HepG2 (cell line): ENCODE results near the gene TMEM256. TPM values are rescaled to one million over a fixed set of nuclear protein-coding genes. Genes with fewer than 3 reads are reported as not detected.

Source experiments
- ATAC-seq: fragments of 200-7000 bp; cut with Tn5 transposase; 3 replicates; pipeline ENCODE4 v1.9.1; 2020; ENCODE audit warnings: mild to moderate bottlenecking, moderate library complexity
- BruUV-seq: library from RNA; stranded (reverse); fragments of 400-500 nt; replicated peaks from 2 replicates; lab custom pipeline; 2021; lab: Mats Ljungman, UMichigan
- CTCF ChIA-PET: fragments of 300-600 bp; formaldehyde crosslinking; extraction: SDS; loops from one replicate; lab custom pipeline; 2021; ENCODE audit warnings: low total read pairs, inconsistent platforms, low intra/inter-chr PET ratio; lab: Yijun Ruan, JAX
- POLR2A ChIA-PET: fragments of 350-600 bp; sonication (Branson Sonifier 250); formaldehyde crosslinking; loops from one replicate; lab custom pipeline; 2020; ENCODE audit warnings: antibody characterized with exemption, inconsistent platforms; lab: Yijun Ruan, JAX
- DNase-seq: peaks from one replicate; pipeline ENCODE4 v3.0.0-alpha.2; 2015; ENCODE audit warnings: low spot score
- FAIRE-seq: peaks from 3 replicates; lab custom pipeline; 2011; peaks lifted over from hg19 to GRCh38; lab: Jason Lieb, UNC
- H2AFZ ChIP-seq: one replicate; pipeline ENCODE4 v1.6.1; 2011; ENCODE audit warnings: low read length, inconsistent platforms
- H3K27ac ChIP-seq: fragments of 300-600 bp; 3 replicates; pipeline ENCODE4 v1.8.0; 2011; ENCODE audit warnings: mixed run types, mild to moderate bottlenecking, mixed read lengths, low read length, inconsistent platforms; ENCODE audit not compliant: insufficient read depth; ENCODE audit errors: extremely low read length
- H3K27me3 ChIP-seq, 2 experiments: fragments of 200-600 bp in 1 of 2; 2 replicates in 1 of 2; 3 replicates in 1 of 2; pipeline versions ENCODE4 v1.6.0 to v1.8.0; 2011; ENCODE audit warnings: low read length in 2 of 2, mild to moderate bottlenecking in 2 of 2, moderate library complexity in 2 of 2, inconsistent platforms in 1 of 2; ENCODE audit not compliant: insufficient read depth in 2 of 2, control insufficient read depth in 1 of 2
- H3K36me3 ChIP-seq, 2 experiments: fragments of 200-600 bp in 1 of 2; replicated peaks in 1 of 2; 2 replicates in 1 of 2; 3 replicates in 1 of 2; pipeline versions ENCODE4 v1.5.1 to v1.8.0; 2011; ENCODE audit warnings: low read length in 2 of 2, inconsistent platforms in 1 of 2; ENCODE audit not compliant: insufficient read depth in 2 of 2, control insufficient read depth in 1 of 2
- H3K4me1 ChIP-seq: 2 replicates; pipeline ENCODE4 v1.5.1; 2012; ENCODE audit warnings: low read length, inconsistent platforms; ENCODE audit not compliant: insufficient read depth
- H3K4me2 ChIP-seq: 2 replicates; pipeline ENCODE4 v1.6.0; 2011; ENCODE audit warnings: low read depth, low read length, inconsistent platforms
- H3K4me3 ChIP-seq, 3 experiments: fragments of 200-600 bp in 1 of 3; sonication (generic), shearing (Covaris generic) in 1 of 3; replicated peaks in 1 of 3; 2 replicates each; pipeline ENCODE4 v1.5.1; 2011 to 2016; ENCODE audit warnings: low read length in 3 of 3, inconsistent platforms in 2 of 3, low read depth in 2 of 3, mild to moderate bottlenecking in 2 of 3, control low read depth in 1 of 3, mixed read lengths in 1 of 3; ENCODE audit not compliant: insufficient read depth in 1 of 3
- H3K79me2 ChIP-seq: one replicate; pipeline ENCODE4 v1.6.1; 2011; ENCODE audit warnings: low read length, inconsistent platforms; ENCODE audit not compliant: insufficient read depth
- H3K9ac ChIP-seq: 2 replicates; pipeline ENCODE4 v1.6.0; 2011; ENCODE audit warnings: mild to moderate bottlenecking, low read depth, low read length, inconsistent platforms; ENCODE audit not compliant: insufficient read depth
- H3K9me3 ChIP-seq: 2 replicates; pipeline ENCODE4 v1.5.1; 2012; ENCODE audit warnings: mild to moderate bottlenecking, low read length
- H4K20me1 ChIP-seq: 2 replicates; pipeline ENCODE4 v1.6.0; 2011; ENCODE audit warnings: inconsistent platforms, mild to moderate bottlenecking, low read length, moderate library complexity; ENCODE audit not compliant: insufficient read depth
- AGO2 ChIP-seq: fragments of 200-400 bp; formaldehyde crosslinking; optimal IDR thresholded peaks from 2 replicates; pipeline ENCODE3; 2017; ENCODE audit warnings: mild to moderate bottlenecking, low read depth, low read length, moderate library complexity
- CEBPB ChIP-seq: IDR thresholded peaks from 2 replicates; pipeline ENCODE4 v1.6.1; 2011; ENCODE audit warnings: low read depth, low read length, improper control_type of control experiment, borderline replicate concordance
- FLYWCH1 ChIP-seq: sonication (generic); formaldehyde crosslinking; IDR thresholded peaks from 2 replicates; pipeline ENCODE4 v1.8.1; 2023; ENCODE audit warnings: mild to moderate bottlenecking, missing genetic modification reagents
- HNF4G ChIP-seq, 2 experiments: sonication (generic) in 1 of 2; formaldehyde crosslinking in 1 of 2; IDR thresholded peaks; 2 replicates each; pipeline versions ENCODE4 v1.4.0 to v1.6.1; 2011 to 2020; ENCODE audit warnings: borderline replicate concordance in 2 of 2, low read depth in 2 of 2, mild to moderate bottlenecking in 2 of 2, low read length in 1 of 2, missing genetic modification reagents in 1 of 2, moderate library complexity in 1 of 2
- KDM2A ChIP-seq: sonication (generic); formaldehyde crosslinking; IDR thresholded peaks from 2 replicates; pipeline ENCODE4 v1.4.0; 2020; ENCODE audit warnings: low read depth, missing genetic modification reagents, borderline replicate concordance
- MTA1 ChIP-seq: sonication (generic); formaldehyde crosslinking; IDR thresholded peaks from 2 replicates; pipeline ENCODE4 v1.4.0; 2020; ENCODE audit warnings: missing genetic modification reagents, mild to moderate bottlenecking, borderline replicate concordance
- RCOR2 ChIP-seq: IDR thresholded peaks from 2 replicates; pipeline ENCODE4 v1.6.1; 2016; ENCODE audit warnings: missing biosample characterization, missing genetic modification reagents
- SALL2 ChIP-seq: sonication (generic); formaldehyde crosslinking; IDR thresholded peaks from 2 replicates; pipeline ENCODE4 v1.8.1; 2023; ENCODE audit warnings: mild to moderate bottlenecking, missing genetic modification reagents, inconsistent platforms
- ZNF839 ChIP-seq: sonication (generic); formaldehyde crosslinking; IDR thresholded peaks from 2 replicates; pipeline ENCODE4 v1.4.0; 2020; ENCODE audit warnings: missing genetic modification reagents, mild to moderate bottlenecking, borderline replicate concordance
- WGBS: methylation state at CpG from one replicate; pipeline ENCODE4 v1.1.6; 2017; ENCODE audit warnings: low lambda C conversion rate; 5-methylcytosine and 5-hydroxymethylcytosine counted together
- in situ Hi-C: cut with HindIII; loops from 2 replicates; pipeline ENCODE4 v1.10.0; 2017; ENCODE audit warnings: low pct_unique_long_range_greater_than_20kb; ENCODE audit not compliant: extremely low pct_ligation_motif_present
- intact Hi-C: fragments of 100-400 bp; cut with micrococcal nuclease; formaldehyde crosslinking; loops from one replicate; pipeline ENCODE4 v1.10.0; 2022; ENCODE audit not compliant: unreplicated experiment
- polyA plus RNA-seq, 8 experiments: library from polyadenylated mRNA; depleted of rRNA in 3 of 8; stranded (reverse) in 7 of 8; unstranded in 1 of 8; fragments of >200 nt; fragmentation: Illumina TruSeq in 4 of 8; extraction: Trizol in 4 of 8; gene quantifications; 2 replicates each; pipeline versions ENCODE4 v1.2.1 to v1.2.3, GENCODE V29; 2011 to 2016; ENCODE audit warnings: low read depth in 4 of 8, missing spikeins in 1 of 8, mixed read lengths in 1 of 8; ENCODE audit not compliant: insufficient read depth in 1 of 8
- total RNA-seq, 5 experiments: library from RNA; depleted of rRNA; stranded (reverse); fragments of >200 nt; fragmentation: Illumina TruSeq; extraction: Trizol; gene quantifications; 2 replicates each; pipeline ENCODE4 v1.2.3, GENCODE V29; 2016; ENCODE audit warnings: low read depth in 1 of 5

Gene TMEM256
- total and polyA plus RNA-seq, 2 of the 13 experiments (the other 11 are each of a cell fraction or from before 2014, with no cell fraction given) = 231 to 252 TPM

DNA sequence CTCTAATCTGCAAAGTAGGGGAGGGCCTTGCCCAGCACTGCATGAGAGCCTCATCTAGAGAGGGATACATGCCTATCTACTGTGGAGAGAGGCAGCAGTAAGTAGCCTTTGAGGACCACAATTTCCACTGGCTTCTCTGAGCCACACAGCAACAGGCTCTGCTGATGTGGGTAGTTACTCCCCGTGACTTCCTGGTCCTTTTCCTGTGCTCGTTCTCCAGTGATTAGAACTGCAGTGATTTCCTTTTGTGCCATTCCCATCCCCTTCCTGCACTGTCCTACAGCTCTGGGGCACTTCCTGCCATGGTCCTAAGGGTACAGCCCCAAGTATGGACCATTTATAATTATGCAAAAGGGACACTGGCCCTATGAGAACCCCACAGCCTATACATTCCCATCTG is 12.6 kb downstream of the TMEM256 start:
- no peak for DNase-seq
- Histone ChIP-seq H3K4me3 (no peak overlapping the region), H3K4me1 (peaks cover 14% of the 10 kb centered on the region), H3K79me2 (no peaks in the 10 kb centered on the region), H3K27me3 (no peaks in the 10 kb centered on the region), H3K9ac (no peak overlapping the region), H3K27ac (no peak overlapping the region), H3K4me2 (no peak overlapping the region), H4K20me1 (no peaks in the 10 kb centered on the region), H3K9me3 (no peaks in the 10 kb centered on the region), H2AFZ (no peak overlapping the region), H3K36me3 (peaks cover 0 to 2% of the 10 kb centered on the region in 2 experiments; a peak in 2 of 5 replicates)
- no TSS peak for BruUV-seq
- TF ChIP-seq ZNF839 (CRISPR knock-in tag) (no peak), HNF4G (IDR thresholded peaks at IDR 0.05; ENCODE audit: borderline replicate concordance, low read depth, low read length) (no peak), HNF4G (CRISPR knock-in tag; IDR thresholded peaks at IDR 0.05; ENCODE audit: borderline replicate concordance, low read depth) (no peak), MTA1 (CRISPR knock-in tag) (no peak), RCOR2 (no peak), SALL2 (CRISPR knock-in tag) (no peak)
- intact Hi-C loops = no loop called here
- WGBS = 91% methylated on average over 2 of the region's 2 CpGs
- no peak for ATAC-seq
- ChIA-PET POLR2A (no interaction called here), CTCF (no interaction called here)
- in situ Hi-C loops = no loop called here
- FAIRE-seq = no peak

DNA sequence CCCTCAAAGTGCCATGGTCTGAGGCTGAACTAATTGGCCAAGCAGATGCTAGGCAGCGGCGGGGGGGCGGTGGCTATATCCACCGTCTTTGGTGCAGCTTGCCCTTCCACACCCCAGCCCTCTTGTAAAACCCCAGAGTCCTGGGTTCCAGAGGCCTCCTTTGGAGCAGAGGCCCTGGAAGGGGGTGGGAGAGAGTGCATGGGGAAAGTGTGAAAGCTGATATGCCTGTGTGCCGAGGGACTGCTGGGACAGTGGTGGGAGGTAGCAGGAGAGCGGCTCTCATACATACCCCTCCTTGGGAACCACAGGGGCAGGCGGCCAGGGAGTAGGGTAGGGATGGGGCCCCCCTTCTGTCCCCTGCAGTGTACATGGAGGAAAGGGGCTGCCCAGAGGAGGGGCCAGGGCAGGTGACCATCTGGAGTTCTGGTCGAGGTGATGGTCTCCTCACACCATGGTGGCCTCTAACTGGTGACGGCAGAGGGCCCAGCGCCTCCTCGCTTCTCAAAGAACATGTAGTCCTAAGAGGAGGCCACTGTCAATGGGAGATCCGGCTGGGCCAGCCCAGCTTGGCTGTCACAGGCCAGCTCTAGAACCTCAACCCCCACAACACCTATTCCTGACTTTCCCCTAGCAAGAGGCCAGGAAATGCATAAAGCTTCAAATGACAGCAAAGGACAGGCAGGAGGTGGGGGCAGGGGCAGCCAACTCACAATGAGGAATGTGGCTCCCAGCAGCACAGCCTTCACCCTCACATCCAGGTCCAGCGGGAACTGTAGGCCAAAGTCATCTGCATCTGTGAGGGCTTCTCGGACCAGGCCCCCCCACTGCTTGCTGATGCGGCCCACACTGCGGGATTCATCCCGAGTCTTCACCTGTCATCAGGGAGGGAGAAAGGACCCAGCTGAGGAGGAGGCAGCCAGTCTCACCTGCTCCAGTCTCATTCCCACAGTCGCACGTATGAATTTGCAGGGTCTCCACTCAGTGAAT is 13.7 kb downstream of the TMEM256 start:
- POLR2A ChIA-PET = interaction anchor here (2.4 kb wide), 1 partner anchor 13 kb away, joined by 12 read pairs; the partner anchor contains the start of gene TMEM256
- in situ Hi-C loops = no loop called here
- Histone ChIP-seq H3K79me2 (no peaks in the 10 kb centered on the region), H3K9me3 (no peaks in the 10 kb centered on the region), H4K20me1 (no peaks in the 10 kb centered on the region), H3K4me3 (no peak overlapping the region), H3K36me3 (peaks cover 0 to 2% of the 10 kb centered on the region in 2 experiments; a peak in 2 of 5 replicates), H2AFZ (no peak overlapping the region), H3K4me1 (peaks cover 13% of the 10 kb centered on the region), H3K4me2 (no peak overlapping the region), H3K27ac (no peak overlapping the region), H3K9ac (no peak overlapping the region), H3K27me3 (no peaks in the 10 kb centered on the region)
- WGBS = 88% methylated on average over 14 of the region's 19 CpGs
- no peak for DNase-seq
- no peak for FAIRE-seq
- no TSS peak for BruUV-seq
- no peak for ATAC-seq
- intact Hi-C loops = no loop called here
- CTCF ChIA-PET = no interaction called here
- no peak for TF ChIP-seq CEBPB
- TF ChIP-seq AGO2 = no peak
- no peak for TF ChIP-seq KDM2A
- TF ChIP-seq FLYWCH1 (CRISPR knock-in tag) = no peak
